Brain pericyte (primary cell): ENCODE results near the gene TEAD3.
"Not testable (repeated sequence)": the region's sequence is repeated elsewhere in the genome, so short reads cannot be mapped to it uniquely, and the experiment has no call there.

ENCODE experiments used
- DNase-seq: peaks from one replicate; pipeline ENCODE4 v3.0.0-alpha.2; 2012; ENCODE audit warnings: low read depth, low spot score

TEAD3 gene

GRCh38 chr6:35451354-35452182, 45.3 kb downstream of the TEAD3 start:
- no peak for DNase-seq

GRCh38 chr6:35449287-35449881, 47.5 kb downstream of the TEAD3 start:
- DNase-seq, result no peak

- no peak for DNase-seq
Measured at GRCh38 chr6:35448191-35448590, 48.7 kb downstream of the TEAD3 start.

GRCh38 chr6:35445691-35446090, 51.2 kb downstream of the TEAD3 start:
- DNase-seq, result no peak

- DNase-seq, result no peak
Measured at GRCh38 chr6:35443341-35444030, 53.4 kb downstream of the TEAD3 start.

- no peak for DNase-seq
Measured at GRCh38 chr6:35442693-35443092, 54.2 kb downstream of the TEAD3 start.

- DNase-seq, result no peak
Measured at GRCh38 chr6:35441642-35442041, 55.2 kb downstream of the TEAD3 start.

- DNase-seq, result no peak
Measured at GRCh38 chr6:35441205-35441604, 55.7 kb downstream of the TEAD3 start.

GRCh38 chr6:35439308-35439707, 57.6 kb downstream of the TEAD3 start:
- DNase-seq, result no peak

- not testable (repeated sequence) for DNase-seq
Measured at GRCh38 chr6:35438378-35439065, 58.4 kb downstream of the TEAD3 start.

- DNase-seq, result no peak
Measured at GRCh38 chr6:35436071-35436857, 60.6 kb downstream of the TEAD3 start.

- DNase-seq, result no peak
Measured at GRCh38 chr6:35435074-35435837, 61.6 kb downstream of the TEAD3 start.

GRCh38 chr6:35432702-35433101, 64.2 kb downstream of the TEAD3 start:
- not testable (repeated sequence) for DNase-seq

- DNase-seq, result no peak
Measured at GRCh38 chr6:35432291-35432690, 64.6 kb downstream of the TEAD3 start.

- no peak for DNase-seq
Measured at GRCh38 chr6:35429463-35429862, 67.4 kb downstream of the TEAD3 start.

GRCh38 chr6:35428421-35429149, 68.3 kb downstream of the TEAD3 start:
- DNase-seq, result no peak

- peak; percentile 54 for DNase-seq
Measured at GRCh38 chr6:35427851-35428321, 69.0 kb downstream of the TEAD3 start.

GRCh38 chr6:35427435-35427834, 69.4 kb downstream of the TEAD3 start:
- no peak for DNase-seq

GRCh38 chr6:35426074-35426473, 70.8 kb downstream of the TEAD3 start:
- DNase-seq, result no peak

GRCh38 chr6:35425284-35425683, 71.6 kb downstream of the TEAD3 start:
- no peak for DNase-seq
